GM19025 (cell line): ENCODE data around the gene C9.
"Not testable (repeated sequence)": the region's sequence is repeated elsewhere in the genome, so short reads cannot be mapped to it uniquely, and the experiment has no call there.

Source experiments
- ATAC-seq: cut with Tn5 transposase; IDR thresholded peaks from one replicate; pipeline ENCODE4 v1.9.1; 2021; ENCODE audit warnings: mild to moderate bottlenecking, low read depth, moderate library complexity; ENCODE audit not compliant: unreplicated experiment

Gene C9

GRCh38 chr5:39364367-39364766 lies at the start of gene C9:
TSS of gene C9 (minus strand) at chr5:39364495. CDS start at chr5:39364464, 31 bp downstream.
- no peak for ATAC-seq

- ATAC-seq, result no peak
Observed at GRCh38 chr5:39413771-39414170, 49.5 kb upstream of the C9 start.

GRCh38 chr5:39412721-39413394 lies 48.6 kb upstream of the C9 start:
- no peak for ATAC-seq

GRCh38 chr5:39411985-39412384 lies 47.7 kb upstream of the C9 start:
- ATAC-seq, result no peak

- ATAC-seq, result no peak
Observed at GRCh38 chr5:39411061-39411460, 46.8 kb upstream of the C9 start.

- no peak for ATAC-seq
Observed at GRCh38 chr5:39409033-39409432, 44.7 kb upstream of the C9 start.

GRCh38 chr5:39405083-39405843 lies 41.0 kb upstream of the C9 start:
- no peak for ATAC-seq

GRCh38 chr5:39403761-39404160 lies 39.5 kb upstream of the C9 start:
- not testable (repeated sequence) for ATAC-seq

- ATAC-seq, result not testable (repeated sequence)
Observed at GRCh38 chr5:39402140-39402539, 37.8 kb upstream of the C9 start.

- no peak for ATAC-seq
Observed at GRCh38 chr5:39400713-39401578, 36.7 kb upstream of the C9 start.

- no peak for ATAC-seq
Observed at GRCh38 chr5:39399135-39400036, 35.1 kb upstream of the C9 start.

GRCh38 chr5:39396843-39397242 lies 32.5 kb upstream of the C9 start:
- ATAC-seq, result no peak

GRCh38 chr5:39395521-39395920 lies 31.2 kb upstream of the C9 start:
- no peak for ATAC-seq

- no peak for ATAC-seq
Observed at GRCh38 chr5:39394946-39395345, 30.7 kb upstream of the C9 start.

GRCh38 chr5:39390945-39391344 lies 26.6 kb upstream of the C9 start:
- no peak for ATAC-seq

GRCh38 chr5:39387293-39387692 lies 23.0 kb upstream of the C9 start:
- no peak for ATAC-seq

GRCh38 chr5:39384271-39384670 lies 20.0 kb upstream of the C9 start:
- ATAC-seq, result no peak

GRCh38 chr5:39381376-39381775 lies 17.1 kb upstream of the C9 start:
- no peak for ATAC-seq

- no peak for ATAC-seq
Observed at GRCh38 chr5:39379693-39380092, 15.4 kb upstream of the C9 start.

GRCh38 chr5:39377613-39378012 lies 13.3 kb upstream of the C9 start:
- no peak for ATAC-seq
